GM12891 (cell line): Measurements from ENCODE around the gene CCDC30.

Experiments
- PAX5 ChIP-seq: IDR thresholded peaks from 2 replicates; pipeline ENCODE4 v1.6.1; 2011; ENCODE audit warnings: low read length, moderate library complexity, mild to moderate bottlenecking; ENCODE audit not compliant: insufficient read depth, severe bottlenecking
- POLR2A ChIP-seq: IDR thresholded peaks from 2 replicates; pipeline ENCODE4 v1.6.1; 2011; ENCODE audit warnings: low read depth, low read length, control low read depth
- POLR2AphosphoS5 ChIP-seq: IDR thresholded peaks from 2 replicates; pipeline ENCODE4 v1.6.1; 2011; ENCODE audit warnings: low read depth, low read length, control low read depth
- POU2F2 ChIP-seq: IDR thresholded peaks from 2 replicates; pipeline ENCODE4 v1.6.1; 2011; ENCODE audit warnings: low read depth, mild to moderate bottlenecking, control low read depth, low read length, moderate library complexity
- SPI1 ChIP-seq: IDR thresholded peaks from 2 replicates; pipeline ENCODE4 v1.6.1; 2011; ENCODE audit warnings: low read depth, low read length, control low read depth

DNA sequence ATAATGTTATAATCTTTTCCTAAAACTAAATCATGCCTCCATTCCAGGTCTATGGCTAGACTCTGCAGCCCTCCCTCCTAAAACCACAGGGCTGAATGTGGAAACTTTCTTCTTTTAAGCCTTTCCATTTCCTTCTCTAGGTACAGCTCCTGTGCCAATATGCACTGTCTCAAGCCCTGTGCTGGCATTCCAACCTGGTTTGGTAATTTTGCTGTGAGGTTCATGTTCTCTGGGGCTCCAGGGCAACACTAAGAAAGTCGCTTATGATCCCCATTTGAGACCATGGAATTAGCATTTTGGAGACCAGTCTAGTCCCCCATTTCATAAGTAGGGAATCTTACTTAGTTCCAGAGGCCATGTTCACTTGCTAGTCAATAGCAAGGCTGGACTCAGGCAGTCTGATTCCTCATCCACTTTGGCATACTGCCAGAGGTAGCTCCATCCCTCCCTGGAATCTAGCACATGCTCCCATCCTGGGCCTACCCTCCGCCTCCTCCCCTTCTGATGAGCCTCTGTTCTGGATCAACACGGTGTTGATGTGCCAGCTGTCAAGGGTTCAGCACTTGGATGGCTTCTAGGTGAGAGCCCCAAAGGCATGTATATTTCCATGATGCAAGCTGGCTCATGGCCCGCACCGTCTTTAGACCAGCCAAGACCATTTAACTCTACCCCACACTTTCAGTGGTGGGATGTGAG is 43.8 kb upstream of the CCDC30 start:
- TF ChIP-seq POLR2A (no peak), SPI1 (no peak), POLR2AphosphoS5 (no peak), PAX5 (no peak), POU2F2 (no peak)
